Omental fat pad (tissue), 4 donors: ENCODE measurements around the gene FOXP2. TPM values are rescaled to one million over a fixed set of nuclear protein-coding genes. Genes with fewer than 3 reads are reported as not detected.

Source experiments
- ATAC-seq: fragments of 150-250 bp; one replicate; pipeline ENCODE4 v1.9.1; 2016; ENCODE audit warnings: mild to moderate bottlenecking, moderate library complexity; ENCODE audit not compliant: low FRiP score
- DNase-seq: peaks from one replicate; pipeline ENCODE4 v3.0.0-alpha.2; 2019; ENCODE audit warnings: low spot score
- total RNA-seq, 4 donors: library from RNA; depleted of rRNA; stranded (reverse); fragments of >200 nt; gene quantifications; one replicate each; pipeline ENCODE4 v1.1.0, GENCODE V29; 2016
- TF ChIP-seq, protein P1 (sequence below), 3 donors: fragments of 450-650 bp; IDR thresholded peaks; one replicate each; pipeline ENCODE4 v1.5.1; 2016 to 2017; ENCODE audit warnings: antibody characterized with exemption in 3 of 3, mild to moderate bottlenecking in 3 of 3, moderate library complexity in 2 of 3

FOXP2 gene
- total RNA-seq, 4 donors from 2014 or later, result 5.0 to 16.7 (median 11.3) TPM

DNA sequence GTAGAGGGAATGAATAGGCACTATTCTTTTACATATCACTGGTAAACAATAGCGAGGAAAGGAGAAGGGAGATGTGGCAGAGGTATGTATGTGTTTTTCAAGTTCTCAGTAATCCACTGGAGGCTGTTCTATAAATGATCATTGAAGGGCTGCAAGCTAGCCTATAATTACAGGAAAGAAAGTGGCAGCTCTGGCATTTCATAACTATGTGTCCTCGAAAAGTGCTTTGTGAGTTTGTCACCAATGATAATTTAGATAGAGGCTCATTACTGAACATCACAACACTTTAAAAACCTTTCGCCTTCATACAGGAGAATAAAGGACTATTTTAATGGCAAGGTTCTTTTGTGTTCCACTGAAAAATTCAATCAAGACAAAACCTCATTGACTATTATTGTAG is 235.1 kb downstream of the FOXP2 start:
- TF ChIP-seq, protein P1, sequence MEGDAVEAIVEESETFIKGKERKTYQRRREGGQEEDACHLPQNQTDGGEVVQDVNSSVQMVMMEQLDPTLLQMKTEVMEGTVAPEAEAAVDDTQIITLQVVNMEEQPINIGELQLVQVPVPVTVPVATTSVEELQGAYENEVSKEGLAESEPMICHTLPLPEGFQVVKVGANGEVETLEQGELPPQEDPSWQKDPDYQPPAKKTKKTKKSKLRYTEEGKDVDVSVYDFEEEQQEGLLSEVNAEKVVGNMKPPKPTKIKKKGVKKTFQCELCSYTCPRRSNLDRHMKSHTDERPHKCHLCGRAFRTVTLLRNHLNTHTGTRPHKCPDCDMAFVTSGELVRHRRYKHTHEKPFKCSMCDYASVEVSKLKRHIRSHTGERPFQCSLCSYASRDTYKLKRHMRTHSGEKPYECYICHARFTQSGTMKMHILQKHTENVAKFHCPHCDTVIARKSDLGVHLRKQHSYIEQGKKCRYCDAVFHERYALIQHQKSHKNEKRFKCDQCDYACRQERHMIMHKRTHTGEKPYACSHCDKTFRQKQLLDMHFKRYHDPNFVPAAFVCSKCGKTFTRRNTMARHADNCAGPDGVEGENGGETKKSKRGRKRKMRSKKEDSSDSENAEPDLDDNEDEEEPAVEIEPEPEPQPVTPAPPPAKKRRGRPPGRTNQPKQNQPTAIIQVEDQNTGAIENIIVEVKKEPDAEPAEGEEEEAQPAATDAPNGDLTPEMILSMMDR (IDR thresholded peaks at IDR 0.05), result no peak
- DNase-seq (no peak), ATAC-seq (no peak)

DNA sequence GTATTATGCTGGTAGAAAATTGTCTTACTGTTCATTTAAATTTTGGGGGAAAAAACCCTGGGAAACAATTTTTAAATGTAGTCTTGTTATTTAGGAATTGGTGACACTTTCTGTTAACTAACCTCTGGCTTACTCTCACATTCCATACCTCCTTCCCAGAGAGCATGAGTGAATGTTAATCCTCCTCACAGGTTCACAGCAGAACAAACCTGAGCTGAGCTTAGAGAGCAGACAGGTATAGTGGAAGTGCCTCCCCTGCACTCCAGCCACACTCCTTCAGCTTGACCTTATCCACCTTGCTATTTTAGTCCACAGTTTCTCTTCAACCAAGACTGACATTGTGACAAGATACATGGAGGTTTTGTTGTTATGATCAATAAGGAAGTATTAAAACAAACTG is 235.9 kb downstream of the FOXP2 start:
- TF ChIP-seq, protein P1 (IDR thresholded peaks at IDR 0.05), result no peak
- no peak for DNase-seq
- no peak for ATAC-seq

DNA sequence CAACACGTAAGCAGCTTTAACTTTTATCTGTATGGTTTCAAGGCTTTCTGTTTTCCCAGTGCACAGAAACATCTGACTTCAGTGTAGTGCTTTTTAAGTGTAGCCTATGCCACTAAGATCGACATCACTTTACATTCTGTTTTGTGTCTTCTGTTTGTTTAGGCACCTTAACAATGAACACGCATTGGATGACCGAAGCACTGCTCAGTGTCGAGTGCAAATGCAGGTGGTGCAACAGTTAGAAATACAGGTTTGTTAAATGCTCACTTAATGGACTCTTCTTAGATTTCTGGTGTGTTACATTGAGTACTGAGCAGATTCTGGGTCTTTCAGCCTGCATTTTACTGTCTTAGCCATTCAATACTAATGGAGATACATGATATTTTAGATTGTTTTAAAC is 237.4 kb downstream of the FOXP2 start:
- ATAC-seq (no peak), DNase-seq (no peak)
- TF ChIP-seq, protein P1 (IDR thresholded peaks at IDR 0.05), result no peak

DNA sequence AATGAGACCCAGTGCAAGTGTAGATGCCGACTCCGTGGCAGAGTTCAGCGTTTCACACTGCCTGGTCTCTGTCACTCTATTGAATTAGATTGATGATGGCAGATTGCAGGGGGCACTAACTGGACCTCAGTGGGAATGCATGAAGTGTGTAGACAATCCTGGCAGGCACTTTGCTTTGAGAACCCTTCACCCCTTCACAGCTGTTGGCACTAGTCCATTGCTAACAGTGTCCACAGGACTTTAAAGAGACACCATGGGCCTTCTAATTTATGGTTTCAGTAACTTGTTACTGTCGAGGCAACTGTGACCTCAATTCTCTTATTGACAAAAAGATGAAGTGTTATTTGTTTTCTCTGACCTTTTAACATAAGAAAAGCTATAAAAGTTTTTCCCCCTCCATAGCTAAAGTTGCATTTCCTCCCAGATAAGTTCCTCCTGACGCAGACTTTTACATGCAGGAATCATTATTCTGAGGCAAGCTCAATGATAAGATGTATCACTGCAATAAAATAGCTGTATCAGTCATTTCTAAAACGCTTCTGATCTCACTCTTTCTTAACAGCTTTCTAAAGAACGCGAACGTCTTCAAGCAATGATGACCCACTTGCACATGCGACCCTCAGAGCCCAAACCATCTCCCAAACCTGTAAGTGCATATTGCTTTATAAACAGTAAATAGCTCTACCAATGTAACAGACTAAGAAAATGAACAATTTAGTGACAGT is 238.9 kb downstream of the FOXP2 start:
- no peak for DNase-seq
- ATAC-seq, result no peak
- TF ChIP-seq, protein P1 (IDR thresholded peaks at IDR 0.05), result no peak

DNA sequence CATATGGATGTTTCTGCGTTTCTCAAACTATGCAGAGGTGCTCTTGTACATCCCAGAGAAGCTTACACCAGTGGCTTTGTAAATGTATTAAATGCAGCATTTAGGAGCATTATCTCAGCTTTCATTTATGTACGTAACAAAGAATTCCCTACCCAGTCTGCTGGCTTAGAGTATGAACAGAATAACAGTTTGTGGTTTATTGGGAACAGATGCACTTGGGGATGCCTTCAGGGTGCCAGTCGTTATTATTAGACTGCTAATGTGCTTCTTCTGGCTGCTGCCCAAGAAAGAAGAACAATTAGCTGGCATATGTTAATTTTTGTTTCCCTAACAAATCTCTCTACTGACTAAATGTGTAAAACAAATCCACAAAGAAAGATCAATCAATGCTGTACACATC is 241.9 kb downstream of the FOXP2 start:
- TF ChIP-seq, protein P1 (IDR thresholded peaks at IDR 0.05), result no peak
- ATAC-seq, result no peak
- DNase-seq, result no peak

DNA sequence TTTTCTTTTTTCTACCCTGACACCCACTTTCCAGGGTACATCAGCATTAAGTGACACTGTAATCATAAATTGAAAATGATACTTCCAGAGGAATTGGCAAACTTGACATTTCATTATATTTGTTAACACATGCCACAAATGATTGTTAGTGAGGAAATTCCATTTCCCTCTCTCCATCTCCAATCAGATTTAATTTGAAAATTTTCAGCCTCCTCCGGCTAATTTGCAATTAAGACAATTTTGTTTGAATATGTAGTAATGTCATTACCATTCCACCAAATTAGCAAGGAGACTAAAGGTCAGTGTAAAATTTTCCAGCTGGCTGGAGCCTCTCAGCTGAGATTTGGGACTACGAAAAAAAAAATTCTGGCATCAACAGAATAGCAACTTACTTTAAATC is 242.7 kb downstream of the FOXP2 start:
- TF ChIP-seq, protein P1 (IDR thresholded peaks at IDR 0.05), result no peak
- ATAC-seq, result no peak
- DNase-seq, result no peak

DNA sequence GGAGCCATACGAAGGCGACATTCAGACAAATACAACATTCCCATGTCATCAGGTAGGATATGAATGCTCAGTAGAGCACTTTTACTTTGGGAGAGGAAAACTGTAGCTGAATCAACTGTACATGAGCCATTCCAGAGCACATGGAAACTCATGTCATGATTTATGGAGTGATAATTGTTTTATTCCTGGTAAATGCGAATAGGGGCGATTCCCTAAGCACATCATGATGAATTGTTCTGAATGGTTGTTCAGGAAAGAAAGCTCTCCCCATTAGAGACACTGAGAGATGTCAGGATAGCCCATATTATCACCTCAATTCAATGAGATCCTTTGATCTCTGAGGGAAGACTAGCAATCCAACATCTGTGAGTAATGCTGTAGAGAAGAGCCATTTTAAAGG is 243.6 kb downstream of the FOXP2 start:
- DNase-seq, result no peak
- no peak for ATAC-seq
- TF ChIP-seq, protein P1 (IDR thresholded peaks at IDR 0.05), result no peak
